ENCODE data around the gene SMARCC1.

Gene SMARCC1

DNA sequence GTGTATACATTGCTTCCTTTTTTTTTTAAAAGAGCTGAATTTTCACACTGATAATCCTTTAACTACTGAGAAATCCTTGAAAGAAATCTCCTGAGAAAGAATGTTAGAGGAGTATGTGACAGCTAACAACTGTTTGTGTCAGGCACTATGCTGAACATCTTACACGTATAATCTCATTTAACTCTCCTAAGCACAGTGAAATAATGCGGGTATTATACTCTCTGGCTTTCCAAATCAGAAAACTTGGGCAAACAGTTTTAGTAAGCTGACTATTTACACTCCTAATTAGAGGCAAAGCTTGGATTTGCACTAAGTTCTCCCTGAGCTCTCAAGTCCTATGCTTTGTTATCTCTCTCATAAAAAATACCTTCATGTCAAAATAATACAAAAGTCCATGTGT, 69.3 kb downstream of the SMARCC1 start:
- DNase-seq, result no peak
- intact Hi-C loops (cut with DNase I), result no loop called here

GRCh38 chr3:47711596-47711995, 70.1 kb downstream of the SMARCC1 start:
- intact Hi-C loops (cut with DNase I), result no loop called here
- no peak for DNase-seq

- no peak for DNase-seq
- intact Hi-C loops (cut with DNase I), result no loop called here
Measured at GRCh38 chr3:47705391-47705790, 76.3 kb downstream of the SMARCC1 start.

DNA sequence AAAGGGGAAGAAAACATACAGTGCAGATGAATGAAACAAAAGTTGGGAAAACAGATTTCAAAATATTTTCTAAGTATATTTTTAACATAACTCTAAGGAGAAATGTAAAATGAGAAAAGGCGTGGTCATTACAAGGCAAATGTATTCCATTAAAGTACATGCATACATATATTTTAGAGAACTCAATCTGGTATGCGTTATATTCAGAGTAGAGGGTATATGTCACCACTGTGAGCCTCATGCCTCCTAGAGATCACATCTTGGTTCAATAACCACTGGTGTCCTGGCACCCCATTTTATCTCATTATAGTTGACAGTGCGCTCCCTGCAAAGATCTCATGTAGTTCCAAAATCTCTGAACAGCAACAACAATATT, 77.5 kb downstream of the SMARCC1 start:
- intact Hi-C loops (cut with DNase I), result no loop called here
- no peak for DNase-seq

GRCh38 chr3:47701388-47701787, 80.3 kb downstream of the SMARCC1 start:
- intact Hi-C loops (cut with DNase I), result no loop called here
- DNase-seq, result no peak

DNA sequence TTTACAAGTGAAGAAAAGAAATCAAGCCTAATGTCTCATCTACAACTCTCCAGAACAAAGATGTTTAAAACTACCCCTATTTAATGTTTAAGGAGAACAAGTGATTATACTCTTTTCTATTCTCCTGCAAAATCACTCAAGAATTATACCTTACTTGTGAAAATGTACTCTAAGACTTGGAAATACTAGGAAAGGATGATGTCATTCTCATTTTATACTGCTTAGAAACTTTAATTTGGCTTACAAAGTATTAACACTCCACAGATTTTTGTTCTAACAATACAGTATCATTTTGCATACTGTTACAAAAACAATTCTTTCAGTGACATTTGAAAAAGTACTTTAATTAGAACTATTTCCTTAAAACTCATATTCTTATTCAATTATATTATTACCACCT, 89.5 kb downstream of the SMARCC1 start:
- DNase-seq, result no peak
- intact Hi-C loops (cut with DNase I), result no loop called here

- intact Hi-C loops (cut with DNase I), result no loop called here
- no peak for DNase-seq
Measured at GRCh38 chr3:47688488-47688887, 93.2 kb downstream of the SMARCC1 start.

- no peak for DNase-seq
- intact Hi-C loops (cut with DNase I), result no loop called here
Measured at GRCh38 chr3:47685037-47685436, 96.7 kb downstream of the SMARCC1 start.

DNA sequence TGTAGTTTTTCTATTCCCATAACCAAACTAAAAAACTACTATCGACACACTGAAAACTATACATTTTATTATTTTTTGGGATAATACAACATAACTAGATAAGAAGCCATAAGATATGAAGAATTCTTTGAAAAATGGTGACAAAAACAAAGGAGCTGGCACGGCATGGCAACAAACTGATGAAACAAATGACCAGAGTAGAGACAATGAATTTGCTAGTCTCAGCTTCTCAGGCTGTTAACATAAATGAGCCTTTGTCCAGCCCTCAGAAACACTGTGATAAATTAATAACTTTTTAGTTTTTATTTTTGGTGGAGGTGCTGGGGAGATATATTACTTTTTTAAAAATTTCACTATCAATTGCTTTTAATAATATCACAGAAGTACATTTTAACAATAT, 100.7 kb downstream of the SMARCC1 start:
- intact Hi-C loops (cut with DNase I), result no loop called here
- no peak for DNase-seq

- intact Hi-C loops (cut with DNase I), result no loop called here
- DNase-seq, result no peak
Measured at GRCh38 chr3:47678446-47679338, 103.0 kb downstream of the SMARCC1 start.

DNA sequence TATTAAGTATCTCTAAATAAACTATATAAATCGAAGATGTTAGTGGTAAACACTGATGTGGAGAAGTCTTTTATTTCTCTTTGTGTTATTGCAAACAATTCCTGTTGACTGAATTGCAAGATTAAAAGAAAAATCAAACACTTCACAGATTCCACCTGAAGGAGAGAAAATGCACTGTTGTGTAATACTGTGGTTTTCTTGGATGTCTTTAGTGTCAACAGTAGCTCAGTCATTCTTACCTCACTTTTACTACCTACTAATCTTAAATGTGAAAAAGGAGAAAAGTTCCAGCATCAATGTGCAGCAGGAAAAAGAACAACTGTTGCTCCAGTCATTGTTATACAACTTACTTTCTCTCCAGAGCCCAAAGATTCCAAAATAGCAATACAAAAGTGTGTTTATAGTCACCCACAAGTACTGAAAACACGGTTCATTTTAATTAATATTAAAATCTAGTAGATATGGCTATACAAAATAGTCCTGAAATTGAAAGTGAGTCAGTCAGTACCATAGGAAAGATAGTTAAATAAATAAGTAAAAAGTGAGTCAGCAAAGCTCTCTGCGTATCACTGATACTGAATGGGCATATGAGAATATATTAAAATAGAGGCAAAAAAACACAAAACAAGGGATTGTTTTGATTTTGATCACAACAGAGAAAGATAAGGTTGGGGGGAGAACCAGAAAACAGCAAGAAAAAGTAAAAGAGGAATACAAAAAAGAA, 112.5 kb downstream of the SMARCC1 start:
- DNase-seq, result no peak
- intact Hi-C loops (cut with DNase I), result no loop called here

DNA sequence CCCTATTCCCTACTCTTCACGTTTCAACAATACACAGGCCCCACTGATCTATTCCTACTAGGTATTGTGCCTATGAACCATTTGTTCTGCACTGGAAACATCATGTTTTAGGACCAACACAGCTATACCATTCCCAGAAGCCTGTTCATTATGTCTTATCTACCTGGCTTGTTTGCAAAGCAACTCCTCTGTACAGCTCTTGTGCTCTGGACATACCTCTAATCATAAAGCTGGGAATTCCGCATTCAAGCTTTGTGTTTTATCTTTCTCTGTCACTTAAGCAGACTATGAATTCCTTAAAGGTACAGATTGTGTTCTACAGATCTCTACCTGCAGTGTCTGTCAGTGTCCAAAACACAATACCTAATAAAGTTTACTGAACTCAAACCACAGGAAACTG, 115.6 kb downstream of the SMARCC1 start:
- DNase-seq, result no peak

DNA sequence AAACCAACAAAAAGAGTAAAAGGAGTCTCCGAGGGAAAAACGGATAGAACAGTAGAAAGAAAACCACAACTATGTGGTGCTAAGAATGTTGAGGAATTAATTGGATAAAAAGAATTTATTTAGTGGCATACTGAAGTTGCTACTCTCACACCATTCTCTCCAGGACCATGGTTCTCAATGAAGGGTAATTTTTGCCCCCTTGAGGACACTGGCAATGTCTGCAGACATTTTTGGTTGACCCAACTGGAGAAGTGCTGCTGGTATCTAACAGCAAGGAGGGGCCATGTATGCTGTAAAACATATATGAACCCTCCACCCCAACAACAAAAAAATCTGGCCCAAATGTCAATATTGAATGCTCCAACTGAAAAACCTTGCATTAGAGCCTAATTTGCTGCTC, 117.2 kb downstream of the SMARCC1 start:
- intact Hi-C loops (cut with DNase I), result loop anchor here (2.0 kb wide), 1 partner anchor 142 kb away; no protein-coding TSS in a partner anchor
- no peak for DNase-seq

More for the DNA sequence above, 115.6 kb downstream of the SMARCC1 start:
- intact Hi-C loops (cut with DNase I), result no loop called here

DNA sequence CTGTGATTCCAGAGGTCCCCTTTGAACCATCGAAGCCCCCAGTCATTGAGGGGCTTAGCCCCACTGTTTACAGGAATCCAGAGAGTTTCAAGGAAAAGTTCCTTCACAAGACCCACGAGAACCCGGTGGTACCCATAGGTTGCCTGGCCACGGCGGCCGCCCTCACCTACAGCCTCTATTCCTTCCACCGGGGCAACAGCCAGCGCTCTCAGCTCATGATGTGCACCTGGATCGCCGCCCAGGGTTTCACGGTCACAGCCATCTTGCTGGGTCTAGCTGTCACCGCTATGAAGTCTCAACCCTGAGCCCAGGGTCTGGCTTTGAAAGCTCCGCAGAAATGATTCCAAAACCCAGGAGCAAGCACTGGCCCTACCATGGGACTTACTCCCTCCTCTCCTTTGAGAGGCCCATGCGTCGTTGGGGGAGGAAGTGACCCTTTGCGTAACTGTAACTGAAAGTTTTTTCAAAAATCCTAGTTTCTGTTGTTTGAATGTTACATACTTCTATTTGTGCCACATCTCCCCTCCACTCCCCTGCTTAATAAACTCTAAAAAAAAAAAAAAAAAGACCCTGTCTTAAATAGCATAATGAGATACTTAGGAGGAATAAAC, 118.0 kb downstream of the SMARCC1 start:
- intact Hi-C loops (cut with DNase I), result loop anchor here (2.0 kb wide), 1 partner anchor 141 kb away; no protein-coding TSS in a partner anchor
- DNase-seq, result no peak

DNA sequence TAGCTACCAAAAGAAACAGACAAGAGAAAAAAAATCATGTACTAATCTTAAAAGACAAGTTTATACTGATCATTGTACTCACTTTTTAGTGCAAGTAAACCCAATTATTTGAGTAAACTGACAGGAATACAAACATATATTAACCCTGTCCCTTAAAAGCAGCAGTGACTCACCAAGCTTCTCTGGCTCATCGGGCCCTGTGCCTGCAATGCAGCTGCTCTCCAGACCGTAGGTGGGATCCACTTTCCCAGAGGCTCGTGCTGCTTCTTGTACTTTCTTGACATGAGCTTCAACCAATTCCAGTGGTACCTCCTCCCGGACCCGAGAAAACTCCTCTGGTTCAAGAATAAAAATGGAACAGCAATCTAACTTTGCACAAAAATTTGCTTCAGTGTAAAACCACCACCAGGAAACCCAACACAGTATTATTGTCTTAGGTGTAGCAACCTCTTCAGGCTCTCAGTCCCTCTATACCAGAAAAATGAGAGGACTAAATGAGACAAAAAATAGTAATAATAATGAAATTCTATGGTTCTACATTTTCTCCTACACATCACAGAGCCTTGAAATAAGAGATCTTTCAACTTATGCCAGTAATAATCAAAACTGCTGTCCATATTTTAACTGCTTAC, 120.5 kb downstream of the SMARCC1 start:
- peak in 8 of 10 donors; percentile 25 to 94 (median 62) for DNase-seq
- intact Hi-C loops (cut with DNase I), result no loop called here

- no peak for DNase-seq
Measured at GRCh38 chr3:47658444-47658843, 123.2 kb downstream of the SMARCC1 start.

GRCh38 chr3:47652142-47652541, 129.6 kb downstream of the SMARCC1 start:
- intact Hi-C loops (cut with DNase I), result no loop called here

More at GRCh38 chr3:47658444-47658843, 123.2 kb downstream of the SMARCC1 start:
- intact Hi-C loops (cut with DNase I), result no loop called here

DNA sequence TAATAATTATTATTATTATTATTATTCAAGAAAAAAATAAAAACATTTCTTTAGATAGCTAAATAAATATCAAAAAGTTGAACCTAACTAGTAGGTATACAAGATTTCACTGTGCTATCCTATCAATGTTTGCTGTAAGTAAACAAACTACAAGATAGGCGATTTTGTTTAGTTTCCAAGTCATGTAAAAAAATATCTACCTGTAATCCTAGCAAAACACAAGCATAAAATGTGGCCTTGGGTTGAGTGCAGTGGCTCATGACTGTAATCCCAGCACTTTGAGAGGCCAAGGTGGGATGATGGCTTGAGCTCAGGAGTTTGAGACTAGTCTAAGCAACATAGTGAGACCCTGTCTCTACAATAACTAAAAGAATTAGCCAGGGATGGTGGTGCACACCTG, 131.4 kb downstream of the SMARCC1 start:
- intact Hi-C loops (cut with DNase I), result no loop called here
- DNase-seq, result no peak

More at GRCh38 chr3:47652142-47652541, 129.6 kb downstream of the SMARCC1 start:
- no peak for DNase-seq

DNA sequence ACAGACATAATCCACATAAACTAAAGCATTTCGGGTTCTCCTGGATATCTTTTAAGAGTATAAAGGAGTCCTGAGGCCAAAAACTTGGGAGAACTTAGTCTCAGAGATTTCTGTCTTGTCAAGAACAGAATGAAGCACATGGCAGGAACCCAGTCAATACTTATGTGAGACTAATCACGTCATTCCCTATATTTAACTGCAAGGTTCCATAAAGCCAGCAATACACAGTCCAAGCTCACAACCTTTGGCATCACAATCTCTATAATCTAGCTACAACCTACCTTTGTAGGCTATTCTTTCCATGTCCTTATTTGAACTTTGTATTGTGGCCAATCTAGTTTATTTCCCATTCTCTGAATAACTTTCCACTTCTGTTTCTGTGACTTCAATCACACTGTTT, 134.1 kb downstream of the SMARCC1 start:
- intact Hi-C loops (cut with DNase I), result no loop called here
- DNase-seq, result no peak

DNA sequence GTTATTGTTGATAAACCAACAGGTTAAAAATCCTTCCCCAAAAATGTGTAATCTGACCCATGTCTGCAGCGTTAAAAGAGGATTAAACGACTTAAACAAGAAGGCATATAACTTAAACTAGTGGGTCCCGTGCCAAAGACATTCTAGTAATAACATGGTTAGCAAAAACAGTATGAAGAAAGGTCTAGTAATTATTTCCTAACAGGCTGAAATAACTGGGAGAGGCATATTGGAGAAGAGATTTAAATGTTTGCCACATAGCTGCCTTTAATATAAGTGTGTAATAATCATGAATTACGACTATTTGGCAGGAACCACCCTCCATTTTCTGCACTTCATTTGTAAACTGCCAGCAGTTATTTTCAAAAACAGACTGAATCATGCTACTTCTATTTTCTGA, 135.3 kb downstream of the SMARCC1 start:
- no peak for DNase-seq
- intact Hi-C loops (cut with DNase I), result no loop called here

GRCh38 chr3:47645551-47645950, 136.1 kb downstream of the SMARCC1 start:
- intact Hi-C loops (cut with DNase I), result no loop called here
- no peak for DNase-seq
